NT2/D1 (cell line): ENCODE data around the gene COL4A5.
"Not testable (repeated sequence)": the region's sequence is repeated elsewhere in the genome, so short reads cannot be mapped to it uniquely, and the experiment has no call there.

Experiments used
- DNase-seq: peaks from one replicate; pipeline ENCODE4 v3.0.0-alpha.2; 2011; ENCODE audit warnings: low read depth, low spot score
- H3K27me3 ChIP-seq: 2 replicates; pipeline ENCODE4 v1.6.0; 2011; ENCODE audit warnings: mild to moderate bottlenecking; ENCODE audit not compliant: insufficient read length, insufficient read depth
- H3K36me3 ChIP-seq: 2 replicates; pipeline ENCODE4 v1.6.1; 2011; ENCODE audit warnings: mild to moderate bottlenecking, low read length, mixed read lengths; ENCODE audit not compliant: insufficient read depth, insufficient read length
- H3K4me1 ChIP-seq: 2 replicates; pipeline ENCODE4 v1.5.1; 2011; ENCODE audit not compliant: insufficient read depth, insufficient read length
- H3K4me3 ChIP-seq: 2 replicates; pipeline ENCODE4 v1.5.1; 2011; ENCODE audit warnings: low read depth; ENCODE audit not compliant: insufficient read length
- H3K9ac ChIP-seq: 2 replicates; pipeline ENCODE4 v1.6.0; 2011; ENCODE audit warnings: low read depth; ENCODE audit not compliant: insufficient read length
- H3K9me3 ChIP-seq: 2 replicates; pipeline ENCODE4 v1.5.1; 2011; ENCODE audit warnings: mild to moderate bottlenecking, low read length; ENCODE audit not compliant: insufficient read depth
- SUZ12 ChIP-seq: IDR thresholded peaks from 2 replicates; pipeline ENCODE4 v1.6.1; 2011; ENCODE audit not compliant: insufficient read length, insufficient read depth; ENCODE audit errors: extremely low read depth
- YY1 ChIP-seq: IDR thresholded peaks from 2 replicates; pipeline ENCODE4 v1.6.1; 2011; ENCODE audit not compliant: insufficient read length, insufficient read depth
- ZNF274 ChIP-seq: IDR thresholded peaks from 2 replicates; pipeline ENCODE4 v1.6.1; 2011; ENCODE audit warnings: mild to moderate bottlenecking, low read depth, low read length

COL4A5 gene

GRCh38 chrX:108468486-108468885 is 28.8 kb downstream of the COL4A5 start:
- no peak overlapping the region for H3K9ac ChIP-seq
- no peaks in the 10 kb centered on the region for H3K27me3 ChIP-seq
- no peaks in the 10 kb centered on the region for H3K4me1 ChIP-seq
- H3K36me3 ChIP-seq: no peaks in the 10 kb centered on the region
- no peak for DNase-seq
- H3K4me3 ChIP-seq: no peak overlapping the region
- H3K9me3 ChIP-seq: no peaks in the 10 kb centered on the region
- TF ChIP-seq SUZ12: no peak
- TF ChIP-seq YY1: no peak
- TF ChIP-seq ZNF274: no peak

GRCh38 chrX:108473979-108474378 is 34.3 kb downstream of the COL4A5 start:
- Histone ChIP-seq H3K36me3 (peaks cover 5% of the 10 kb centered on the region), H3K9me3 (no peaks in the 10 kb centered on the region), H3K4me1 (no peaks in the 10 kb centered on the region), H3K4me3 (no peak overlapping the region), H3K9ac (no peak overlapping the region), H3K27me3 (no peaks in the 10 kb centered on the region)
- DNase-seq: no peak
- no peak for TF ChIP-seq YY1

- not testable (repeated sequence) for H3K4me1 ChIP-seq, DNase-seq, H3K9ac ChIP-seq, H3K36me3 ChIP-seq, H3K27me3 ChIP-seq, H3K4me3 ChIP-seq
- peaks cover 10% of the 10 kb centered on the region for H3K9me3 ChIP-seq
Observed at GRCh38 chrX:108481528-108481927, 41.9 kb downstream of the COL4A5 start.

GRCh38 chrX:108484251-108484650 is 44.6 kb downstream of the COL4A5 start:
- no peak overlapping the region for H3K9ac ChIP-seq

GRCh38 chrX:108485960-108486359 is 46.3 kb downstream of the COL4A5 start:
- Histone ChIP-seq H3K4me3 (no peak overlapping the region), H3K9ac (no peak overlapping the region), H3K36me3 (no peaks in the 10 kb centered on the region), H3K27me3 (no peaks in the 10 kb centered on the region), H3K4me1 (no peaks in the 10 kb centered on the region), H3K9me3 (peaks cover 6% of the 10 kb centered on the region)
- no peak for TF ChIP-seq ZNF274
- no peak for TF ChIP-seq SUZ12
- no peak for TF ChIP-seq YY1
- DNase-seq: no peak

More at GRCh38 chrX:108484251-108484650, 44.6 kb downstream of the COL4A5 start:
- H3K9me3 ChIP-seq: peaks cover 10% of the 10 kb centered on the region
- no peak for DNase-seq
- no peaks in the 10 kb centered on the region for H3K36me3 ChIP-seq
- H3K4me1 ChIP-seq: no peaks in the 10 kb centered on the region
- H3K27me3 ChIP-seq: no peaks in the 10 kb centered on the region
- no peak for TF ChIP-seq SUZ12
- TF ChIP-seq YY1: no peak
- no peak for TF ChIP-seq ZNF274
- H3K4me3 ChIP-seq: no peak overlapping the region

- Histone ChIP-seq H3K27me3 (no peaks in the 10 kb centered on the region), H3K4me3 (no peak overlapping the region)
Observed at GRCh38 chrX:108494406-108495090, 54.9 kb downstream of the COL4A5 start.

GRCh38 chrX:108511721-108512120 is 72.1 kb downstream of the COL4A5 start:
- TF ChIP-seq YY1: no peak
- no peak for TF ChIP-seq ZNF274
- TF ChIP-seq SUZ12: no peak
- no peaks in the 10 kb centered on the region for H3K36me3 ChIP-seq
- no peak overlapping the region for H3K4me3 ChIP-seq
- no peaks in the 10 kb centered on the region for H3K4me1 ChIP-seq
- no peak for DNase-seq
- 0 out of 2 replicates have a peak, but pooled peaks cover 9% of the 10 kb centered on the region for H3K9me3 ChIP-seq
- H3K9ac ChIP-seq: no peak overlapping the region
- no peaks in the 10 kb centered on the region for H3K27me3 ChIP-seq

More at GRCh38 chrX:108494406-108495090, 54.9 kb downstream of the COL4A5 start:
- Histone ChIP-seq H3K36me3 (no peaks in the 10 kb centered on the region), H3K9me3 (no peaks in the 10 kb centered on the region), H3K4me1 (no peaks in the 10 kb centered on the region), H3K9ac (no peak overlapping the region)
- DNase-seq: no peak
- TF ChIP-seq SUZ12: no peak
- TF ChIP-seq YY1: no peak
- no peak for TF ChIP-seq ZNF274

- DNase-seq: no peak
- H3K9ac ChIP-seq: no peak overlapping the region
- H3K36me3 ChIP-seq: no peaks in the 10 kb centered on the region
- no peaks in the 10 kb centered on the region for H3K27me3 ChIP-seq
- no peaks in the 10 kb centered on the region for H3K4me1 ChIP-seq
- H3K4me3 ChIP-seq: no peak overlapping the region
- TF ChIP-seq ZNF274 (no peak), YY1 (no peak)
- H3K9me3 ChIP-seq: 0 out of 2 replicates have a peak, but pooled peaks cover 9% of the 10 kb centered on the region
Observed at GRCh38 chrX:108516184-108516583, 76.5 kb downstream of the COL4A5 start.
